ENCODE data around the gene JAKMIP2.
"Not testable (repeated sequence)": the region's sequence is repeated elsewhere in the genome, so short reads cannot be mapped to it uniquely, and the experiment has no call there.

The JAKMIP2 gene

GRCh38 chr5:147805030-147805454, 22.5 kb upstream of the JAKMIP2 start (continued):
- TF ChIP-seq, protein P1, sequence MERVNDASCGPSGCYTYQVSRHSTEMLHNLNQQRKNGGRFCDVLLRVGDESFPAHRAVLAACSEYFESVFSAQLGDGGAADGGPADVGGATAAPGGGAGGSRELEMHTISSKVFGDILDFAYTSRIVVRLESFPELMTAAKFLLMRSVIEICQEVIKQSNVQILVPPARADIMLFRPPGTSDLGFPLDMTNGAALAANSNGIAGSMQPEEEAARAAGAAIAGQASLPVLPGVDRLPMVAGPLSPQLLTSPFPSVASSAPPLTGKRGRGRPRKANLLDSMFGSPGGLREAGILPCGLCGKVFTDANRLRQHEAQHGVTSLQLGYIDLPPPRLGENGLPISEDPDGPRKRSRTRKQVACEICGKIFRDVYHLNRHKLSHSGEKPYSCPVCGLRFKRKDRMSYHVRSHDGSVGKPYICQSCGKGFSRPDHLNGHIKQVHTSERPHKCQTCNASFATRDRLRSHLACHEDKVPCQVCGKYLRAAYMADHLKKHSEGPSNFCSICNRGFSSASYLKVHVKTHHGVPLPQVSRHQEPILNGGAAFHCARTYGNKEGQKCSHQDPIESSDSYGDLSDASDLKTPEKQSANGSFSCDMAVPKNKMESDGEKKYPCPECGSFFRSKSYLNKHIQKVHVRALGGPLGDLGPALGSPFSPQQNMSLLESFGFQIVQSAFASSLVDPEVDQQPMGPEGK (CRISPR knock-in tag; IDR thresholded peaks at IDR 0.05; ENCODE audit: borderline replicate concordance), result no peak
- TF ChIP-seq ZC3H10 (CRISPR knock-in tag; IDR thresholded peaks at IDR 0.05) (no peak), ISL1 (CRISPR knock-in tag; IDR thresholded peaks at IDR 0.05) (no peak)

GRCh38 chr5:147804334-147804733, 21.8 kb upstream of the JAKMIP2 start:
- TF ChIP-seq, protein P1 (CRISPR knock-in tag; IDR thresholded peaks at IDR 0.05; ENCODE audit: borderline replicate concordance), result no peak
- TF ChIP-seq RARB (CRISPR knock-in tag; IDR thresholded peaks at IDR 0.05) (no peak), ZNF8 (CRISPR knock-in tag; IDR thresholded peaks at IDR 0.05) (no peak), TSHZ2 (CRISPR knock-in tag; IDR thresholded peaks at IDR 0.05) (no peak), ISL1 (CRISPR knock-in tag; IDR thresholded peaks at IDR 0.05) (no peak), SNAI2 (CRISPR knock-in tag; IDR thresholded peaks at IDR 0.05) (no peak), CSDC2 (CRISPR knock-in tag; IDR thresholded peaks at IDR 0.05) (no peak), POU6F1 (CRISPR knock-in tag; IDR thresholded peaks at IDR 0.05; ENCODE audit: borderline replicate concordance, low read depth) (no peak), ZFP3 (CRISPR knock-in tag; IDR thresholded peaks at IDR 0.05) (no peak), ZC3H10 (CRISPR knock-in tag; IDR thresholded peaks at IDR 0.05) (no peak), PPARA (CRISPR knock-in tag; IDR thresholded peaks at IDR 0.05; ENCODE audit: borderline replicate concordance) (no peak), TCF4 (CRISPR knock-in tag; IDR thresholded peaks at IDR 0.05; ENCODE audit: borderline replicate concordance) (no peak)

GRCh38 chr5:147803926-147804325, 21.4 kb upstream of the JAKMIP2 start:
- no peak for ATAC-seq

More at GRCh38 chr5:147804334-147804733, 21.8 kb upstream of the JAKMIP2 start:
- no peak for ATAC-seq

GRCh38 chr5:147803161-147803560, 20.6 kb upstream of the JAKMIP2 start:
- not testable (repeated sequence) for ATAC-seq

More at GRCh38 chr5:147803926-147804325, 21.4 kb upstream of the JAKMIP2 start:
- TF ChIP-seq TCF4 (CRISPR knock-in tag; IDR thresholded peaks at IDR 0.05; ENCODE audit: borderline replicate concordance) (no peak), ISL1 (CRISPR knock-in tag; IDR thresholded peaks at IDR 0.05) (no peak), TSHZ2 (CRISPR knock-in tag; IDR thresholded peaks at IDR 0.05) (no peak), GLIS3 (CRISPR knock-in tag; IDR thresholded peaks at IDR 0.05) (no peak), ZC3H10 (CRISPR knock-in tag; IDR thresholded peaks at IDR 0.05) (no peak)
- TF ChIP-seq, protein P1 (CRISPR knock-in tag; IDR thresholded peaks at IDR 0.05; ENCODE audit: borderline replicate concordance), result no peak

Measured in SK-N-SH treated with all-trans-retinoic acid at 6 μM for 48 hours (cell line).